Fibroblast of lung (primary cell): ENCODE results near the gene CHPF2. TPM values are rescaled to one million over a fixed set of nuclear protein-coding genes. Genes with fewer than 3 reads are reported as not detected.
A peak's percentile ranks its signal among the peaks of the same experiment; 100 is the strongest.

ENCODE experiments used
- DNase-seq, 2 donors: peaks; one replicate each; pipeline versions ENCODE4 v3.0.0 to v3.0.0-alpha.2; 2010; ENCODE audit warnings: low read depth in 2 of 2
- H2AFZ ChIP-seq: 2 replicates; pipeline ENCODE4 v1.5.1; 2012; ENCODE audit warnings: low read length, control low read depth, inconsistent platforms
- H3K27ac ChIP-seq: 2 replicates; pipeline ENCODE4 v1.5.1; 2011; ENCODE audit warnings: low read length, control low read depth; ENCODE audit not compliant: insufficient read depth
- H3K27me3 ChIP-seq: 2 replicates; pipeline ENCODE4 v1.5.1; 2011; ENCODE audit warnings: mild to moderate bottlenecking, low read length; ENCODE audit not compliant: control insufficient read depth, insufficient read depth
- H3K36me3 ChIP-seq: 2 replicates; pipeline ENCODE4 v1.5.1; 2011; ENCODE audit warnings: low read length; ENCODE audit not compliant: control insufficient read depth, insufficient read depth
- H3K4me1 ChIP-seq: 2 replicates; pipeline ENCODE4 v1.5.1; 2011; ENCODE audit warnings: low read length; ENCODE audit not compliant: control insufficient read depth, insufficient read depth; ENCODE audit errors: extremely low read depth
- H3K4me2 ChIP-seq: 2 replicates; pipeline ENCODE4 v1.5.1; 2011; ENCODE audit warnings: low read length, control low read depth; ENCODE audit not compliant: insufficient read depth; ENCODE audit errors: extremely low read depth
- H3K4me3 ChIP-seq, 4 experiments: fragments of 200-600 bp in 1 of 4; sonication (generic) in 1 of 4; replicated peaks in 1 of 4; 2 replicates each; pipeline ENCODE4 v1.5.1; 2011 to 2016; ENCODE audit warnings: low read length in 4 of 4, low read depth in 3 of 4, mild to moderate bottlenecking in 3 of 4, control low read depth in 2 of 4, inconsistent platforms in 1 of 4, mixed read lengths in 1 of 4; ENCODE audit not compliant: insufficient read depth in 1 of 4; ENCODE audit errors: control extremely low read depth in 1 of 4
- H3K79me2 ChIP-seq: 2 replicates; pipeline ENCODE4 v1.5.1; 2012; ENCODE audit warnings: mild to moderate bottlenecking, low read length, inconsistent platforms; ENCODE audit not compliant: control insufficient read depth, insufficient read depth
- H3K9ac ChIP-seq: 2 replicates; pipeline ENCODE4 v1.5.1; 2011; ENCODE audit warnings: mild to moderate bottlenecking, low read length, control low read depth; ENCODE audit not compliant: insufficient read depth
- H3K9me3 ChIP-seq: 2 replicates; pipeline ENCODE4 v1.5.1; 2012; ENCODE audit warnings: low read depth, low read length; ENCODE audit not compliant: control insufficient read depth, insufficient read depth
- H4K20me1 ChIP-seq: 2 replicates; pipeline ENCODE4 v1.5.1; 2011; ENCODE audit warnings: low read length; ENCODE audit not compliant: control insufficient read depth, insufficient read depth; ENCODE audit errors: extremely low read depth
- CTCF ChIP-seq, 2 donors: IDR thresholded peaks in 1 of 2; conservative IDR thresholded peaks in 1 of 2; 1 replicate in 1 of 2; 2 replicates in 1 of 2; pipeline ENCODE4 v1.5.1; 2011 to 2012; ENCODE audit warnings: low read length in 2 of 2, control low read depth in 1 of 2, inconsistent platforms in 1 of 2, low read depth in 1 of 2, mild to moderate bottlenecking in 1 of 2
- EZH2 ChIP-seq: IDR thresholded peaks from 2 replicates; pipeline ENCODE4 v1.5.1; 2012; ENCODE audit warnings: low read length, control low read depth, mild to moderate bottlenecking; ENCODE audit errors: missing control alignments
- polyA plus RNA-seq, 2 donors: library from polyadenylated mRNA; depleted of rRNA in 1 of 2; stranded (reverse) in 1 of 2; unstranded in 1 of 2; fragments of >200 nt; gene quantifications; 2 replicates each; pipeline ENCODE4 v1.2.1, GENCODE V29; 2011 to 2012; ENCODE audit warnings: missing spikeins in 1 of 2
- total RNA-seq: library from RNA; depleted of rRNA; stranded (reverse); fragments of >200 nt; gene quantifications from 2 replicates; pipeline ENCODE4 v1.2.1, GENCODE V29; 2014

CHPF2 gene
- total and polyA plus RNA-seq, 2 donors (not counting 1 experiment from before 2014, with no cell fraction given) = 42.5 to 46.7 TPM

GRCh38 chr7:151235091-151235787, 3.0 kb downstream of the CHPF2 start:
- TF ChIP-seq CTCF (conservative IDR thresholded peaks at IDR 0.05 in 1 of 2, IDR thresholded peaks at IDR 0.05 in 1 of 2; ENCODE audit: low read depth in 1 of 2, low read length in 2 of 2) (no peak), EZH2 (no peak)
- H3K4me2 ChIP-seq = peak overlapping the region; percentile 4
- H3K9ac ChIP-seq = no peak overlapping the region
- peaks cover 62% of the 10 kb centered on the region for H3K79me2 ChIP-seq
- H3K4me3 ChIP-seq = no peak overlapping the region
- H3K27ac ChIP-seq = no peak overlapping the region
- H3K27me3 ChIP-seq = no peaks in the 10 kb centered on the region
- DNase-seq = no peak
- H3K9me3 ChIP-seq = no peaks in the 10 kb centered on the region
- H2AFZ ChIP-seq = no peak overlapping the region
- H3K4me1 ChIP-seq = peaks cover 4% of the 10 kb centered on the region
- H3K36me3 ChIP-seq = peaks cover 27% of the 10 kb centered on the region
- no peaks in the 10 kb centered on the region for H4K20me1 ChIP-seq

- no peak overlapping the region for H2AFZ ChIP-seq
- H3K9ac ChIP-seq = no peak overlapping the region
- no peaks in the 10 kb centered on the region for H4K20me1 ChIP-seq
- peaks cover 31% of the 10 kb centered on the region for H3K36me3 ChIP-seq
- TF ChIP-seq CTCF (conservative IDR thresholded peaks at IDR 0.05 in 1 of 2, IDR thresholded peaks at IDR 0.05 in 1 of 2; ENCODE audit: low read depth in 1 of 2, low read length in 2 of 2) (no peak), EZH2 (no peak)
- DNase-seq = no peak
- H3K4me2 ChIP-seq = no peak overlapping the region
- no peak overlapping the region for H3K4me3 ChIP-seq
- no peak overlapping the region for H3K27ac ChIP-seq
- peaks cover 62% of the 10 kb centered on the region for H3K79me2 ChIP-seq
- H3K27me3 ChIP-seq = no peaks in the 10 kb centered on the region
- peaks cover 4% of the 10 kb centered on the region for H3K4me1 ChIP-seq
- H3K9me3 ChIP-seq = no peaks in the 10 kb centered on the region
These were observed 4.1 kb downstream of the CHPF2 start for GRCh38 chr7:151236406-151236805.

GRCh38 chr7:151237244-151238189, 5.2 kb downstream of the CHPF2 start:
- Histone ChIP-seq H3K36me3 (peaks cover 36% of the 10 kb centered on the region), H3K9me3 (no peaks in the 10 kb centered on the region), H3K4me1 (peaks cover 2% of the 10 kb centered on the region), H3K27me3 (no peaks in the 10 kb centered on the region), H4K20me1 (no peaks in the 10 kb centered on the region), H3K4me2 (no peak overlapping the region), H3K4me3 (no peak overlapping the region), H2AFZ (no peak overlapping the region), H3K79me2 (peaks cover 60% of the 10 kb centered on the region), H3K27ac (no peak overlapping the region), H3K9ac (no peak overlapping the region)
- no peak for TF ChIP-seq EZH2
- no peak for DNase-seq
